ENCODE data around the gene MTHFD2.
"Not testable (repeated sequence)": the region's sequence is repeated elsewhere in the genome, so short reads cannot be mapped to it uniquely, and the experiment has no call there.

The MTHFD2 gene

DNA sequence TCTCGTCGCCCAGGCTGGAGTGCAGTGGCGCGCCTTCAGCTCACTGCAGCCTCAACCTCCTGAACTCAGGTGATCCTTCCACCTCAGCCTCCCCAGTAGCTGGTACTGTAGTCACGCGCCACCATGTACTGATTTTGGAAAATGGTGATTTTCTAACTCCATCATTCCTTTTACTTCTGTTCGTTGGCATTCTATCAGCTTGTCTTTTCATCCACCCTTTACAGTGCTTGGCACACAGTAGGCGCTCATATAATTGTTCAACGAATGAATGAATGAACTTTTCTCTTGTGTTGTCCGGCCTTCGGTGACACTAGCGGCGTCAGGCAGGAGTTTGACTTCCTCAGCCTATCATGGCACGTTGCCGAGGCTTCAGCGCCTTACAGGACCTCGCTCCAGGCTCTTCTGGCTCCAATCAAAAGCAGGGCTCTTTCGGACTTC, 373 bp upstream of the MTHFD2 start:
- DNase-seq, result no peak

DNA sequence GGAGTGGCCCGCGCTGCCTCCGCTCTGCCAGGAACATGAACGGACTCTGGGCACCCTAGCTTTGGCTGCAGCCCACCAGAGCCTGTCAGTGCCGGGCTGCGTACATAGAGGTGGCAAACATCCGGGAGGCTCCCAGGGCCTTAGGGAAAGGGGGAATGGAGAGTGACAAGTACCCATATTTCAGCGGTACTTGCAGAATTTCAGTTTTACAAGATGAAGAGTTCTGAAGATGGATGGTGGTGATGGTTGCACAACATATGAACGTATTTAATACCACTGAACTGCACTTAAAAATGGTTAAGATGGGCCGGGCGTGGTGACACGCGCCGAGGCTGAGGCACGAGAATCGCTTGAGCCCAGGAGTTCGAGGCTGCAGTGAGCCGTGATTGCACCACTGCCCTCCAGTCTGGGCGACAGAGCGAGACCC, 873 bp downstream of the MTHFD2 start:
- DNase-seq, result no peak

DNA sequence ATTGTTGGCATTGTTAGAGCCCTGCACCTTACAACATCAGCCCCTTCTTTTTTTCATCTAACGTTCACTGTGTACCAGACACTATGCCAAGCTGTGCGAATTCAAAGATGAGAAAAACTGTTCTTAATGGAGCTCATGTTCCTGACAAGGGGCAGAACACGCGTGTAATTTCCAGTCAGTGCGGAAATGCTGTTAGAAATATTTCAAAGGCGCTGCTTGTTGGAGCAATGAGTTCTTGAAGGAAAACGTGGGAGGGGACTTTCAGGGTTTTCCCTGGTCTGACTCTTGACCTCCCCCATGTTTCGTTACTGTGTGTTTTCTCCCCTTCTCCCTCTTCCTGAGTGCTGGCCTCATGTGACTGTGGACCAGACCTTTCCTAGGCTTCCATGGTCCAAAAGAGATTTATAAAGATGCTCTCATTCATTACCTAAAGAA, 1.5 kb downstream of the MTHFD2 start:
- peak; percentile 29 for DNase-seq

DNA sequence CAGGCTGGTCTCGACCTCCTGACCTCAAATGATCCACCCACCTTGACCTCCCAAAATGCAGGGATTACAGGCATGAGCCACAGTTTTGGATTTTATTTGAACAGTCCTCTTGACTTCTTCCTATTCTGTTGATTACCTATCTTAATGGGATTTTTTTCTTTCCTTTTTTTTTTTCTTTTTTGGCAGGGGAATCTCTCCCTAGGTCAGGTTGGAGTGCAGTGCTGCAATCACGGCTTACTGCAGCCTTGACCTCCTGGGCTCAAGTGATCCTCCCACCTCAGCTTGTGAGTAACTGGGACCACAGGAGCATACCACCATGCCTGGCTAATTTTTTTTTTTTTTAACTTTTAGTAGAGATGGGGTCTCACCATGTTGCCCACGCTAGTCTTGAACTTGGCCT, 2.8 kb downstream of the MTHFD2 start:
- DNase-seq, result no peak

DNA sequence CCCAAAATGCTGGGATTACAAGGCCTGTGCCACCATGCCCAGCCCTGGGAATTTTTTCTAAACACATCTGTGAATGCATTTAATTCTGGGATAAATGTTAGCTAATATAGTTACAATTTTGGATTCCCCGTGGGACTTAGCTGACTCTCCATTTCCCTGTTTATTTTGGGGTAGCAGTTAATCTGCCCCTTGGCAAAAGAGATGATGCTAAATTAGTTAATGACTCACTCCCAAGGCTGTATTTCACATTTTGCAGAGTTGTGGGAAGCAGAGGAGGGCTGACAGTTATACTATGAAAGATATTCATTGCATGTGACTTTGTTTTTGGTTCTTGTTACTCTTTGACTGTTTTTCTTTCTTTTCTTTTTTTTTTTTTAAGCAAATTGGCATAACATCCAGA, 3.2 kb downstream of the MTHFD2 start:
- no peak for DNase-seq

DNA sequence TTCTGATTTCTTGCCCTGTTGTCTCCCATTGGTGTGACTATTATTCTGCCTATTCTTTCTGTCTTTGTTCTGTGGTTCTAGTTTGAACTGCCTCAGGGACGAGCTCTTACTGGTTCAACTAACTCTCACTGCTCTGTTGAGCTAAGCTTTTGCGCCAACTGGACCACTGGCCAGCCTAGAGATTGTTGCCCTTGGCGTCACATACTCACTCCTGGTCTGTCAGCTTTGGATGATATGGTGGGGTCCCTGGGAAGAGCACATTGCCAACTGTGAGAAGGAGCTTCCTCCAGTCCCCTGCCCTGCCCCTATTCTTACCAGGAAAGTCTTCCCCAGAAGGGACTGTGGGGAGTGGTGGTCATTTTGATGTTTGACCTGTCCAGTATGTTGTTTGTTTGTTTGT, 6.0 kb downstream of the MTHFD2 start:
- DNase-seq, result no peak

DNA sequence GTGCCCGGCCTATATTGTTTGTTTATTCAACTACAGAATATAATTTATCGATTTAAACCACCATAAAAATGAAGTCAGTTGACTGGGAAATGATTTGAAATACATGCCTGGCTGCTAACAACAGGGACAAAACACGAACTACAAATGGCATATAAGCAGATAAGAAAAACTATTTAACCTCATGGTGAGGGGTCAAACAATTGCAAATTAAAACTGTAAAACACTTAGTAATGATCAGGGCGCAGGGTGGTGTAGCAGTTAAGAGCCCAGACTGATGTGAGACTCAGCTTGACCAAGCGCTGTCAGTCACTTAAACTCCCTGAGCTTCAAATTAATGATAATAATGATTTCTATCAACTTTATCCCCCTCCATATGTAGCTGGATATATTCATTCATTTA, 6.7 kb downstream of the MTHFD2 start:
- no peak for DNase-seq

DNA sequence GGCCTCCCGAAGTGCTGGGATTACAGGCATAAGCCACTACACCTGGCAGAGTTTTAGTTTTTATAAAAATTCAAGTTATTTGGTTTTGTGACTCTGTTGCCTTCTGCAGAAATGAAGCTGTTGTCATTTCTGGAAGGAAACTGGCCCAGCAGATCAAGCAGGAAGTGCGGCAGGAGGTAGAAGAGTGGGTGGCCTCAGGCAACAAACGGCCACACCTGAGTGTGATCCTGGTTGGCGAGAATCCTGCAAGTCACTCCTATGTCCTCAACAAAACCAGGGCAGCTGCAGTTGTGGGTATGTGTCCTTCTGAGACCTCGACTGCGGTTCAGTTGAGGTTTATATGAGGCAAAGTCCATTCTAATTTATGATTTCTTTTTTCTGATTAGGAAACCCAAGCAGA, 7.2 kb downstream of the MTHFD2 start:
- DNase-seq, result peak; percentile 44

DNA sequence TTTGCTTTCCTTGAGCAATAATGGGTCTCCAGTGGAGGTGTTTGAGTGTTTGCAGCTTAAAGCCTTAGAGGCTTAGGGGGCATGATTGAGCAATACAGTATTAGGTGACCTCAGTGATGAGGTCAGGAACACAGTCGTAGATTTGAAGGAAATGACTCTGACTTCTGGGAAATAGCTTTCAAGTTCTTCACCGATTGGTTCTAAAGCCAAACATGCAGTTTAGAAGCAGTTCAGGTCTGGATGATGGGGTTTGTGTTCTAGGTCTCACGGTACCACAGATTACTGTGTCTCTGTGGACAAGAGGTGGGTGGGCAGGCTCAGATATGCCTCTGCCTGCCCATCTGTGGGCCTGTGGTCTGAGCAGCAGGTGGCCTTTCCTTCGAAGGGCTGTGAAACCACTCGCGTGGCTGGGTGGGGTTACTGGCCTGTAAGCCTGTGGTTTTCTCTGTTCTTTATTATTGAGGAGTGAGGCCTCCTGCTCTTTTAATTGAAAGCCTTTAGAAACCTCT, 7.8 kb downstream of the MTHFD2 start:
- peak; percentile 52 for DNase-seq

DNA sequence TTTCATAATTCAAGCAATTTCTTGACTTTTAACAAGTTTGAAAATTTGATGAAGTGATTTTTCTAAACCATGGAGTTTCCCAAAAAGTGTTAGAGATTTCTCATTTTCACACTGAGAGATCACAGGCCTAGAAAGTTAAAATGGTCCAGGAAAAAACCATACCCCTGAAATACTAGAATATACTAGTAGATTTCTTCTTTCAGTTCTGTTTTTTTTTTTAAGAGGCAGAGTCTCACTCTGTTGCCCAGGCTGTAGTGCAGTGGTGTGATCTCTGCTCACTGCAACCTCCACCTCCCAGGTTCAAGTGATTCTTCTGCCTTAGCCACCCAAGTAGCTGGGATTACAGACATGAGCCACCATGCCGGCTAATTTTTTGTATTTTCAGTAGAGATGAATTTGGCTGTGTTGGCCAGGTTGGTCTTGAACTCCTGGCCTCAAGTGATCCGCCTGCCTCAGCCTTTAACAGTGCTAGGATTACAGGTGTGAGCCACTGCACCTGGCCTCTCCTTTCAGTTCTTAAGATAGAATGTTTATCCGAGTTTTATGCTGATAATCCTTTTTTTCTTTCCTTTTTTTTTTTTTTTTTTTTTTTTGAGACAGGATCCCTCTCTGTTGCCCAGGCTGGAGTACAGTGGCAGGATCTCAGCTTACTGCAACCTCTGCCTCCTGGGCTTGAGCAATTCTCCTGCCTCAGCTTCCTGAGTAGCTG, 14.4 kb downstream of the MTHFD2 start:
- no peak for DNase-seq

DNA sequence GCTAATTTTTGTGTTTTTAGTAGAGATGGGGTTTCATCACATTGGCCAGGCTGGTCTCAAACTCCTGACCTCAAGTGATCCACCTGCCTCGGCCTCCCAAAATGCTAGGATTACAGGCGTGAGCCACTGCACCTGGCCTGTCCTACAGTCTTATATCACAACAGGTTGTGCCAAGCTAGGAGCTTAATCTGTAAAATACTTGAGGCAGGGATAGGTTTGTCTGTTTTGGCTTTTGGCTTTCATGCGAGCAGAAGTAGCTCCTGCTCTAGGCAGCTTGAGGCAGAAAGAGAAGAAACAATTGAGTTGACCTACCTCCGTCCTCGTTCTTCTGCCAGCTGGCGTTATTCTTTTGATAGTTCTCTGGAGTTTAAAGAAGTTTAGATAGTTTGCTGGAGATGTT, 17.4 kb downstream of the MTHFD2 start:
- DNase-seq, result not testable (repeated sequence)

DNA sequence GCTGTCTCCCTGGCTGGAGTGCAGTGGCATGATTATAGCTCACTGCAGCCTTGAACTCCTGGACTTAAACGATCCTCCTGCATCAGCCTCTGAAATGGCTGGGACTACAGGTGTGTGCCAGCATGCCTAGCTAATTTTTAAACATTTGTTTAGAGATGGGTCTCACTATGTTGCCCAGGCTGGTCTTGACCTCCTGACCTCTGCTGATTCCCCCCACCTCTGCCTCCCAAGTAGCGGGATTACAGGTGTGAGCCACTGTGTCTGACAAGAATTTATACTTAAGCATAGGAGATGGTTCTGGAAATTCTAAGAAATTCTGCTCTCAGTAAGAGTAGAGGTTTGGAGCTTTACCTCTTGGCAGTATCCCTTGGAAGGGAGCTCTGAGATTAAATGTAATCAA, 18.2 kb downstream of the MTHFD2 start:
- DNase-seq, result no peak

DNA sequence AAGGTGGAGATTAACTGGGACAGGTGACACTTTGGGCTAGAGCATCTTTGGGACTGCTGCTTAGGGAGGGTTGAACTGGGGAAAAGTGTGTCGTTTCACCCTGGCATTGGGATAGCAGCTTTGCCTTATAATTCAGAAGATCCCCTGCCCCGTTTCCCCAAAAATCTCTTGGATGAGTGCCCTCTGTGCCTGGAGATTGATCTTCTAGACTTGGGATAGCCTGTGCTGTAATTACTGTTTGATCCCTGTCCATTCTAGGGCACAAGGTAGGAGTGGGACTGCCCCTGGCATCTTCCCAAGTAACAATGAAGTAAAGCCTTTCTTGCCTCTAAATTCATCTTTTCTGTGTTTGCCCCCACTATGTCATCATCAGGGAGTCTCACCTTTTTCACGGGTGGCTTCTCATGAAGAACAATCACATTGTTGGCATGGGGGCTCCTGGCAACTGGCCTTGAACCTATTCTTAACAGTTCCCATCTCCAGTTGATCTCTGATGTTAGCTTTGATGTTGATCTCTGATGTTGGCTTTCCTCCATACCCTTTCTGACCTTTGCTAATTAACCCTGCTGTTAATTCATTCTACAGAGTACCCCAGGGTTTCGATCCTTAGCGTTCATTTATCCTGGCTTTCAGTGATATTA, 21.6 kb downstream of the MTHFD2 start:
- DNase-seq, result no peak

DNA sequence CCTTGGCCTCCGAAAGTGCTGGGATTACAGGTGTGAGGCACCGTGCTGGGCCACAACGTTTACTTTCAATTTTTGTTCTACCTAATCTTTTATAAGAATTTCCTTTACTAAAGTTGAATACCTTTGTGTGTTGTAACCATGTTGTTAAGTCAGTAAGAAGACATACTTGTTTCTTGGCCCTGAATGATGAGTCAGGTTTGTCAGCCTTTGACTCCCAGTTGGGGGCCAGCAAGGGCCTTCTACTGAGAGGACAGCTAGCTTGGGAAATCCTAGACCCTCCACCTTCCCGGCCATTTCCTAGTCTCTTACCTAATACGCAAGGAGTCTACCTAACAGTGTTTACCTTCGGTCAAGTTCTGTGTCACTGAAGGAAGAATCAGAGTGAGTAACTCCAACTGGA, 22.7 kb downstream of the MTHFD2 start:
- DNase-seq, result no peak

DNA sequence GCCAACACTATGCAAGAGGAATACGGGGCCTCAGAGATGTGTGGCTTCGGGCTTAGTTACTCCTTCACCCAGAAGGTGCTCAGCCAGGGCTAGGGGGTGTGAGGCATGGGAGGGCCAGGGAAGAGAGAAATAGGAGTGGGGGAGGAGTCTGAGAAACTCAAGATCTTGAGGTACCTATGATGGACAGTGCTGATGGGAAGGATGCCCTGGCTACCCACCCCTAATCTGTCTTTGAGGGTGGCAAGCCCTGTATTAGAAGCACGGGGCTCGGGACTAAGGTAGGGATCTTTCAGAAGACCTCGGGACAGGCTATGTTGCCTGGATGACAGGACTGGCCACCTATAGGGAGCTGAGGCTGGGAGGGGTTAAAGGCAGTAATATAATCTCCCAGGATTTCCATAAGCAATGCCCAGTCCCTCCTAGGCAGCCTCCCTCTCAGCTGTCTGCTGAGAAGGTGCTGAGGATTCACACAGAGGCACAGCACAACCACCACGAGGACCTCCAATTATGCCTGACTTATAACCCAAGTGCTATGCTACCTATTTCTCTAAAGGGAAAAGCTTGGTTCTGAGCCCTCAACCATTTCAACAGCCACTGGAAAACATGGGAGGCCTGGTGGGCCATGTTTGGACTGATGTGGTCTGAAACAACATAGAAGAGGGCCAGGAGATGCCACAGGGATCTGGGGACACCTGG, 23.3 kb downstream of the MTHFD2 start:
- DNase-seq, result no peak

DNA sequence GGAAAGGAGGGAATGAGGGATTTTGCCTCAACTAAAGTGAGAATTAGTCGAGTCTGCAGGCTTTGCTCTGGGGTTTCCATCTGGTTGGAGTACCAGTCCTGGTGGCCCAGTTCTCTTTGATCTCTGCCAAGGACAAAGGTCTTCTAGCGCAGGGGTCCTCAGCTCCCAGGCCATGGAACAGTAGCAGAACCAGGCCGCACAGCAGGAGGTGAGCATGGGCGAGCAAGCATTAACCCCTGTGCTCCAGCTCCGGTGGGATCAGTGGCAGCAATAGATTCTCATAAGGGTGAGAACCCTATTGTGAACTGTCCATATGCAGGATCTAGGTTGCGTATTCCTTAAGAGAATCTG, 23.9 kb downstream of the MTHFD2 start:
- DNase-seq, result no peak

DNA sequence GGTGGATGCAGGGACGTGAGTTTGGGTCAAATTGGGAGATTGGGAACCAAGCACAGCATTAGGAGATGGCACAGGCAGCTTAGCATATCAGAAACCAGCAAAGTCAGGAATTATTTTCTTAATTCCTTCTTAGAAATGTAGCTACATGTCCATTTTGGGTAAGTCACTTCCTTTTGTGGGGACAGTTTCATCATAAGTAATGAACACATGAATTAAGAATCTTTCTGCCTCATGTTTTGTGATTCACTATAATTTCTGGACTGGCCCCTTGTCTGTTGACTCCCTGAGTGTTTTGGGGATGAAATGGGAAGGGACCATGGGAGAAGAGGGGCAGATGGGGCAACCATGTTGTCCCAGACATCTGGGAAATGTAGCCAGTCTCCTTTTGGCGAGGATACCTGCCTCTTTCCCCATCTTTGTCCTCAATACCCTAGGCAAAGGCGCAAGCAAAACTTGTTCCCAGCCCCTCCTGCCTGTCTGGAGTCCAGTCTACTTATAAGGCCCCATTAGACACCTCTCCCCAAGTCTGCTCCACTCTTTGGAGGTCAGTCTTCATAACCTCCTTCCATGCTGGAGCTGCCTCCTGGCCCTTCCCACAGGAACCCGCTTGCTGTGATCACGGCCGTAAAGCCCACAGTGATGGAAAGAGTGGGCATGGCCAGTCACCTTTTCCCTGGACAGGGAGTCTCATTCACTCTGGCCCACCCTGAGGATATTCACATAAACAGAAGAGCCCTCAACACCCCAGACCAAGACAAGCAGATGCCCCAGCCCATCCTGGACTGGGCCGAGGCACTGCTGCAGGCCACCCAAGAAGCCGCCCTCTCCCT, 25.7 kb downstream of the MTHFD2 start:
- no peak for DNase-seq

DNA sequence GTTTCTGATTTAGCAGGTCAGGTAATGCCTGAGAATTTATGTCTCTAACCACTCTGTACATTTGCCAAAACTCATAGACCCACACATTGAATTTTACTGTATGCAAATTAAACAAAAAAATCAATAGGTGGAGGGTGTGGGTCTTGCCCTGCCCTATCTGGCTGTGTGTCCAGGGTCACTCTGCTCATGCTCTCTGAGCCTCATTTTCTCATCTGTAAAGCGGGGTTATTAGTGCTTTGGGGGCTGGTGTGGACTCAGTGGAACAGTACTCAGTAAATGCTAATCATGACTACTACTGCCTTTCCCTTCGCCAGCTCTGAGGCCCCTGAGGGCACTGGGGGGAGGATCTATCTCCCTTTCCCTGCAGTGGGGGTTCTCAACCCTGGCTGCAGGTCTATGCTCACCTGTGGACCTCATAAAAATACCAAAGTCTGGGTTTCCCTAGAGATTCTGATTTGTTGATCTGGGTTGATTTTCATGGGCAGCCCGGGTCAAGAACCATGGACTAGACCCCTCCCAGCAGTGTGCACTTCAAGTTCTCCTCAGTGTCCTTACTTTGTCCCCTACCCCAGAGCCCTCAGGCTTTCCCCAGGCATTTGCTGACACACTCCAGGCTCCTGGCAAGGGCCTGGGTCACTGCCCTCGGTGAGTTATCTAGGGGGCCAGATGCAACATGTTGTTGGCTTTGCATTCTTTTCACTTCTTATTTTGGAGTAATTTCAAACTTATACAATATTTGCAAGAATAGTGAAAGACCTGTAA, 27.5 kb downstream of the MTHFD2 start:
- DNase-seq, result no peak

DNA sequence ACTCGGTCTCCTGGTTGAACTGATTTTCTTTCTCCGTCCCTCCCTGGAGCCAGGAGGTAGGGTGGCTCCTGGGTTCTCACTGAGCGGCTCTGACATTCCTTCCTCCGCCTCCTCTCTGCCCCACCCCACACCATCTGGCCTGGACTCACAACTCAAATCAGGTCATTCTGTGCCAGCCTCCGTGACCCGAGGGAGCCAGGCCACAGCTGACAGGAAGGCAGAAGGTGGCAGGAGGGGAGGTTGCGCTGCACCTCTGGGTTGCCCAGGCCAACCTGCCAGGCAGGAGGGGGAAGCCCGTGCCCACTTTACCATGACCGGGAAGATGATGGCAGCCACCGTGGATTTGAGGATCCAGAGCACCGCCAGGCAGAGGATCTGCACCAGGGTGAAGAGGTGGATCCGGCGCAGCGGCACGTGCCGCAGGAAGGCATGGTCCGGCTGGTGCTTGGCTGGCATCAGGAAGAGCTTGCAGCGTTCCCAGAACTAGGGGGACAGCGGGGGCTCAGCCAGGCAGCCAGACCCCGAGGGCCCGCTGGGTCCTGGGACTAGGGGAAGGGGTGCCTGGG, 28.3 kb downstream of the MTHFD2 start:
- DNase-seq, result no peak

DNA sequence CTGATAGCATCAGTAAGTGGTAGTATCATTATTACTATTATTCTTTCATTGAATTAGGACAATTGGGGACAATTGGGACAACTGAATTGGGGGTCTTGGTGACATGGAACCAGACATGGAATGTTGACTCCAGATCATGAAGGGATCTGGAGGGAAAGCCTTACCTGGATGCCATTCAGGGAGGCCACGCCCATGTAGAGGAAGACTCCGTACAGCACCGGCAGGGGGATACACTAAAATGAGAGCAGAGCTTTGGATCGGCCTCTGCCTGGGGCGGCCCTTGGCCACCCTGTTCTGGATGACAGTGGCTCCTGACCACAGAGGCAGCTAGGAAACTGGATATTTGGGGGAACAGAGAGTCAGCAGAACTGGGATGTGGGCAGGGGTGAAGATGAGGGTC, 29.2 kb downstream of the MTHFD2 start:
- no peak for DNase-seq

DNA sequence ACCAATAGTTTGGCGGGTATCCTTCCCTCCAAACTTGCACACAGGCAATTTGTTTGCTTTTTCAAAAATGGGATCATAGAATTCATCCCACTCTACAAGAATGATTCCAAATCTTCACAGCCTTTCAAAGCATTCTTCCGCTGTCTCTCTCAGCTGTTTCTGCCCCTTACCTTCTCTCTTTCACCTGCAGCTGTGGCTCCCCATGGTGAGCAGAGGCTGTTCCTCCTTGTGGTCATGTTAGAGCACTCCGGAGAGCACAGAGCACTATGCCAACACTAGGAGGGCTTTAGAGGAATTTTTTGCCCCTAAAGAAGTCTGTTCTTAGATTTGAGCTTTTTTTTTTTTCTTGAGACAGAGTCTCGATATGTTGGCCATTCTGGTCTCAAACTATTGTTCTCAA, 30.4 kb downstream of the MTHFD2 start:
- no peak for DNase-seq

DNA sequence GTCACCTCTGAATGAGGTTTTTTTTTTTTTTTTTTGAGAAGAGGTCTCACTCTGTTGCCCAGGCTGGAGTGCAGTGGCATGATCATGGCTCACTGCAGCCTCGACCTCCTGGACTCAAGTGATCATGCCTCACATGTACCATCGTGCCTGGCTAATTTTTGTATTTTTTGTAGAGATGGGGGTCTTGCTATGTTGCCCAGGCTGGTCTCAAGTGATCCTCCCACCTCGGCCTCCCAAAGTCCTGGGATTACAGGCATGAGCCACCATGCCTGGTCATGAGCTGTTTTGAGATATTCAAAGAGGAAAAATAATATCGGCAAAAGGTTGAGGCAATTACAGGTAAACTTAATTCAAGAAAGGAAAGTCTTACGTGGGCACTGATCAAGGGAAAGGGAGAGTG, 31.4 kb downstream of the MTHFD2 start:
- DNase-seq, result not testable (repeated sequence)

Measured in stimulated activated CD4-positive, alpha-beta T cell treated with anti-CD3 and anti-CD28 coated beads, Interleukin-1b, Interleukin-23, amount 100 ng/mL, for 48 hours (primary cell).